Measurements from ENCODE around the gene MCUR1. TPM values are rescaled to one million over a fixed set of nuclear protein-coding genes. Genes with fewer than 3 reads are reported as not detected.

MCUR1 gene
- total RNA-seq, 1 experiment from 2014 or later = 28.6 TPM

DNA sequence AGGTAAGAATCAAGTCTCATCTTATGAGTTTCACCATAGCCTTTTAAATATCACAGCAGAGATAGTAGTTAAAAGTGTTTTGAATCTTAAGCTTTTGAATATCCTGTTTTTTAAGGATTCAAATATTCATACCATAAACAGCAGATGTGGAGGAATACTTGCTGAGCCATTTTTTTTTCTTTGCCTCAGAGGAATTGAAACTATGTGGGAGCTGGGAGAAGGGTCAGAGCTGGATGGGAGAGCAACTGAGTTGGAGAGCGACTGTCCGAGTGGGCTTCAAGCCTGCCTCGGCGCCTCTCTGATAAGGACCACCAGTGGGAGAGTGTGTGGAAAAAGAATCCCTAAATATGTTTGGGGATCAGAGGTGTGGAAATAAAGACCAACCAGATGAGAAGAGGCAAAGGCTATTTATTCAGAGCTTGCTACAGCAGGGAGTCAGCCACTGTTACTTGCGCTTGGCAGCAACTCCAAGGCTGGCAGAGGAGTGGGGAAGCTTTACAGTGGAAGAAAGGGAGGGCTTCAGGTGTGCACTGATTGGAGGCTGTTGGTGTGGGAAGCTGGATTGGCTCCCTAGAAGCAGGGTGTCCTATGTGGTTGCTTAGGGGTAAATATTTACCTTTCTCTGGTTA is 34.3 kb upstream of the MCUR1 start:
- no peaks in the 10 kb centered on the region for H4K20me1 ChIP-seq (ENCODE audit: low read length)
- no peak overlapping the region for H3K9ac ChIP-seq (ENCODE audit: low read length)
- ATAC-seq (peak; percentile 66), DNase-seq (peak; percentile 8)
- ChIA-PET CTCF (no interaction called here), POLR2A (ENCODE audit: unreplicated experiment) (no interaction called here)
- no peak for TF ChIP-seq CTCF (conservative IDR thresholded peaks at IDR 0.05; ENCODE audit: low read depth, low read length)
- no peak for TF ChIP-seq EZH2phosphoT487 (IDR thresholded peaks at IDR 0.05; ENCODE audit: borderline replicate concordance, low read length)
- TF ChIP-seq EZH2 (IDR thresholded peaks at IDR 0.05; ENCODE audit: low read length, unreplicated experiment) = no peak
- no peaks in the 10 kb centered on the region for H3K36me3 ChIP-seq (ENCODE audit: low read depth, low read length)
- BruUV-seq (replicated peaks) = no TSS peak
- H3K27me3 ChIP-seq (ENCODE audit: low read length) = no peaks in the 10 kb centered on the region
- no peaks in the 10 kb centered on the region for H3K79me2 ChIP-seq (ENCODE audit: low read length)
- no peak overlapping the region for H3K27ac ChIP-seq (ENCODE audit: low read length)
- no peaks in the 10 kb centered on the region for H3K4me1 ChIP-seq (ENCODE audit: insufficient read depth, low read length)
- no peaks in the 10 kb centered on the region for H3K9me3 ChIP-seq (ENCODE audit: low read length)
- H3K4me3 ChIP-seq (ENCODE audit: low read length) = no peak overlapping the region
- H3K9me2 ChIP-seq (replicated peaks; ENCODE audit: low read length) = no peaks in the 10 kb centered on the region
- H2AFZ ChIP-seq (ENCODE audit: low read length) = no peak overlapping the region
- no peaks in the 10 kb centered on the region for H3F3A ChIP-seq (ENCODE audit: low read length, unreplicated experiment)
- H3K4me2 ChIP-seq (ENCODE audit: low read length) = no peak overlapping the region
- intact Hi-C loops (cut with micrococcal nuclease) = no loop called here

DNA sequence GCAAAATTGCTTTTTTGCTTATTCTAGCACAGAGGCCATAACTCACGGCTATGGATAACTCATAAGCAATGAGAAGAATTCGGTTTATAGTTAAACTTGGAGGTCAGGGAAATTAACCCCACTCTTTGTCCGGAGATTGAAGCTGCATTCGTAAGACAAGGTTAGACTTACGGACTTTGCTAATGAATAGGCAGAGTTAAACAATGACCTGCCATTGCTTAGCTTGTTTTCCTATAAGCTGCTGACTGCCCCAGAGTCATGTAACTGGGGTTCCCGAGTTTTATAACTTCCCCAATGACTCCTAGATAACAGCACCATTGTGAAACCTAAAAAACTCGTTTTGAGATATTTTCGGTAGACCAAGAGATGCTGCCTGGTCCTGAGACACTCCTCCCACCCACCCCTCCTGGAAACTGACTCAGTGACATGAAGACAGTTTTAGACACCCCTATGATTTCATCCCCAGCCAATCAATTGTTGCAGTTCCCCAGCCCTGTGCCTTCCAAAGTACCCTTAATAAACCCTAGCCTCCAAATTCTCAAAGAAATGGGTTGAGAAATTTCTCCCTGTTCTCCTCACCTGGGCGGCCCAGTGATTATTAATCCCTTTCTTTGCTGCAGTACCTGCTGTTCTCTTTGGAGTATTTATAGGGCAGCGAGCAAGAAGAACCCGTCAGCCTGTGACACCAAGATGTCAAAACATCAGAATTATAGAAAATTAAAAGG is 33.1 kb upstream of the MCUR1 start:
- Histone ChIP-seq H2AFZ (ENCODE audit: low read length) (no peak overlapping the region), H3K27me3 (ENCODE audit: low read length) (no peaks in the 10 kb centered on the region), H3K9ac (ENCODE audit: low read length) (no peak overlapping the region), H3K27ac (ENCODE audit: low read length) (no peak overlapping the region), H4K20me1 (ENCODE audit: low read length) (no peaks in the 10 kb centered on the region), H3K36me3 (ENCODE audit: low read depth, low read length) (no peaks in the 10 kb centered on the region), H3F3A (ENCODE audit: low read length, unreplicated experiment) (no peaks in the 10 kb centered on the region), H3K9me3 (ENCODE audit: low read length) (no peaks in the 10 kb centered on the region), H3K4me3 (ENCODE audit: low read length) (no peak overlapping the region), H3K4me1 (ENCODE audit: insufficient read depth, low read length) (no peaks in the 10 kb centered on the region), H3K9me2 (replicated peaks; ENCODE audit: low read length) (no peaks in the 10 kb centered on the region), H3K4me2 (ENCODE audit: low read length) (no peak overlapping the region), H3K79me2 (ENCODE audit: low read length) (no peaks in the 10 kb centered on the region)
- ATAC-seq = no peak
- no peak for TF ChIP-seq EZH2phosphoT487 (IDR thresholded peaks at IDR 0.05; ENCODE audit: borderline replicate concordance, low read length)
- TF ChIP-seq CTCF (conservative IDR thresholded peaks at IDR 0.05; ENCODE audit: low read depth, low read length) = no peak
- no peak for TF ChIP-seq EZH2 (IDR thresholded peaks at IDR 0.05; ENCODE audit: low read length, unreplicated experiment)
- ChIA-PET CTCF (no interaction called here), POLR2A (ENCODE audit: unreplicated experiment) (no interaction called here)
- no TSS peak for BruUV-seq (replicated peaks)
- intact Hi-C loops (cut with micrococcal nuclease) = no loop called here
- no peak for DNase-seq

- POLR2A ChIA-PET (ENCODE audit: unreplicated experiment) = no interaction called here
- Histone ChIP-seq H3K9me2 (replicated peaks; ENCODE audit: low read length) (no peaks in the 10 kb centered on the region), H3K9me3 (ENCODE audit: low read length) (no peaks in the 10 kb centered on the region), H3K9ac (ENCODE audit: low read length) (no peak overlapping the region), H3F3A (ENCODE audit: low read length, unreplicated experiment) (no peaks in the 10 kb centered on the region), H3K36me3 (ENCODE audit: low read depth, low read length) (no peaks in the 10 kb centered on the region), H3K4me1 (ENCODE audit: insufficient read depth, low read length) (no peaks in the 10 kb centered on the region), H3K27ac (ENCODE audit: low read length) (no peak overlapping the region), H2AFZ (ENCODE audit: low read length) (no peak overlapping the region), H4K20me1 (ENCODE audit: low read length) (no peaks in the 10 kb centered on the region), H3K79me2 (ENCODE audit: low read length) (no peaks in the 10 kb centered on the region), H3K27me3 (ENCODE audit: low read length) (no peaks in the 10 kb centered on the region), H3K4me3 (ENCODE audit: low read length) (no peak overlapping the region), H3K4me2 (ENCODE audit: low read length) (no peak overlapping the region)
- CTCF ChIA-PET = no interaction called here
- TF ChIP-seq EZH2phosphoT487 (IDR thresholded peaks at IDR 0.05; ENCODE audit: borderline replicate concordance, low read length) (no peak), EZH2 (IDR thresholded peaks at IDR 0.05; ENCODE audit: low read length, unreplicated experiment) (no peak), CTCF (conservative IDR thresholded peaks at IDR 0.05; ENCODE audit: low read depth, low read length) (peak; percentile 41; the same call in 1 of the 2 replicates)
- ATAC-seq (no peak), DNase-seq (no peak)
- BruUV-seq (replicated peaks) = no TSS peak
- intact Hi-C loops (cut with micrococcal nuclease) = no loop called here
Measured at GRCh38 chr6:13846841-13847240, 32.5 kb upstream of the MCUR1 start.

Data from PC-3 (cell line).